Fibroblast of mammary gland (primary cell): Measurements from ENCODE around the gene STPG2.

Experiments
- DNase-seq: peaks from one replicate; pipeline ENCODE4 v3.0.0-alpha.2; 2010; ENCODE audit warnings: low read depth
- H3K4me3 ChIP-seq: 2 replicates; pipeline ENCODE4 v1.5.1; 2011; ENCODE audit warnings: low read depth, mild to moderate bottlenecking, low read length, moderate library complexity; ENCODE audit not compliant: control insufficient read depth
- TF ChIP-seq, protein P1 (sequence below): conservative IDR thresholded peaks from 2 replicates; pipeline ENCODE4 v1.5.1; 2011; ENCODE audit warnings: low read depth, low read length, inconsistent platforms; ENCODE audit not compliant: control insufficient read depth, insufficient read depth

STPG2 gene

DNA sequence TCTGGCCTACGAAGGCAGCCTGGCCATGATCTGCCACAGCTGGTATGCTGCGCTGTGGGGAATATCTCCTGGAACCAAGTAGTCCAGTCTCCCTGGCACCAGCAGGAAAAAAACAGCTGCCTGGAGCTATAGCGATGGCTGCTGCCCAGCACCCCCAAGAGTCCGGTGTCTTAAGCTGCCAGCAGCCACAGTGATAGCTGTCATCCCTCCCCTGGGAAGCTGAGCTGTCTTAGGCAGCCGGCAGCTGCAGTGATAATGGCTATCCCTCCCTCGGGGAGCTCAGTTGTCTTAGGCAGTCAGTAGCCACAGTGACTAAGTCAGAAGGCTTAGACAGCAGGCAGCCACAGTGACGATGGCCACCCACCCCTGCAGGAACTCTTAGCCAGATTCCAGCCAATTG is 205.1 kb downstream of the STPG2 start:
- TF ChIP-seq, protein P1, sequence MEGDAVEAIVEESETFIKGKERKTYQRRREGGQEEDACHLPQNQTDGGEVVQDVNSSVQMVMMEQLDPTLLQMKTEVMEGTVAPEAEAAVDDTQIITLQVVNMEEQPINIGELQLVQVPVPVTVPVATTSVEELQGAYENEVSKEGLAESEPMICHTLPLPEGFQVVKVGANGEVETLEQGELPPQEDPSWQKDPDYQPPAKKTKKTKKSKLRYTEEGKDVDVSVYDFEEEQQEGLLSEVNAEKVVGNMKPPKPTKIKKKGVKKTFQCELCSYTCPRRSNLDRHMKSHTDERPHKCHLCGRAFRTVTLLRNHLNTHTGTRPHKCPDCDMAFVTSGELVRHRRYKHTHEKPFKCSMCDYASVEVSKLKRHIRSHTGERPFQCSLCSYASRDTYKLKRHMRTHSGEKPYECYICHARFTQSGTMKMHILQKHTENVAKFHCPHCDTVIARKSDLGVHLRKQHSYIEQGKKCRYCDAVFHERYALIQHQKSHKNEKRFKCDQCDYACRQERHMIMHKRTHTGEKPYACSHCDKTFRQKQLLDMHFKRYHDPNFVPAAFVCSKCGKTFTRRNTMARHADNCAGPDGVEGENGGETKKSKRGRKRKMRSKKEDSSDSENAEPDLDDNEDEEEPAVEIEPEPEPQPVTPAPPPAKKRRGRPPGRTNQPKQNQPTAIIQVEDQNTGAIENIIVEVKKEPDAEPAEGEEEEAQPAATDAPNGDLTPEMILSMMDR, result no peak
- no peak overlapping the region for H3K4me3 ChIP-seq
- DNase-seq, result no peak

DNA sequence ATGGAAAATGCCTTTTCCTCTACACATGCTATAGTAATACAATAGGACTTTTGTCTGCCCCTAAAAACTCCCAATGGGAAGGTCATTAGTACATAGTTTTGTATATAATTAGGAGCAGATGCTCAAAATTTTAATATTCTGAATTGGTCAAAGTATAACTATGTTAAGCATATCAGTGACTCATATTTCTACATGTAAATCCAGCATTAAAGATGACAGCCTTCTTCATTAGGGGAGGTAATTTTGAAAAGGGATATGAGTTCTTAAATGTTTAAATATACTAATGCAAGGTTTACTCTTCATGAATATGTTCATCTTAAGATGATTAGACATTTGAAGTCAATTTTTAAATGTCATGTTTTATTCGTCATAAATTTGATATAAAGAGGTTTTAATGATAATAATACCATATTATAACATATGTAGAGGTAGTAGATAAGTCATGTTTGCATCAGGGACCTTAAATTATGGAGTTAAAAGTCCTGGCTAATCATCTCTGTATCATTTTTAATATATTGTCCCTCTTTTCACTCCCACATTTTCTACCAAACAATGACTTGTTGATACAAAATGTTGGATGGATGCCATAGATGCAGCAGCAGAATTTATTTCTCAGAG is 218.8 kb downstream of the STPG2 start:
- no peak overlapping the region for H3K4me3 ChIP-seq
- DNase-seq, result no peak
- TF ChIP-seq, protein P1, result no peak

DNA sequence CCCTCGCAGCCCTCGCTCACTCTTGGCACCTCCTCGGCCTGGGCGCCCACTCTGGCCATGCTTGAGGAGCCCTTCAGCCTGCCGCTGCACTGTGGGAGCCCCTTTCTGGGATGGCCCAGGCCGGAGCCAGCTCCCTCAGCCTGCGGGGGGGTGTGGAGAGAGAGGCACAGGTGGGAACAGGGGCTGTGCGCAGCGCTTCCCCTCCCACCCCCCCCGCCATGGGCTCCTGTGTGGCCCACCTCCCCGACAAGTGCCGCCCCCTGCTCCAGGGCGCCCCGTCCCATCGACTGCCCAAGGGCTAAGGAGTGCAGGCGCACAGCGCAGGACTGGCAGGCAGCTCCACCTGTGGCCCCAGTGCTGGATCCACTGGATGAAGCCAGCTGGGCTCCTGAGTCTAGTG is 220.2 kb downstream of the STPG2 start:
- TF ChIP-seq, protein P1, result no peak
- DNase-seq, result no peak
- H3K4me3 ChIP-seq, result no peak overlapping the region

DNA sequence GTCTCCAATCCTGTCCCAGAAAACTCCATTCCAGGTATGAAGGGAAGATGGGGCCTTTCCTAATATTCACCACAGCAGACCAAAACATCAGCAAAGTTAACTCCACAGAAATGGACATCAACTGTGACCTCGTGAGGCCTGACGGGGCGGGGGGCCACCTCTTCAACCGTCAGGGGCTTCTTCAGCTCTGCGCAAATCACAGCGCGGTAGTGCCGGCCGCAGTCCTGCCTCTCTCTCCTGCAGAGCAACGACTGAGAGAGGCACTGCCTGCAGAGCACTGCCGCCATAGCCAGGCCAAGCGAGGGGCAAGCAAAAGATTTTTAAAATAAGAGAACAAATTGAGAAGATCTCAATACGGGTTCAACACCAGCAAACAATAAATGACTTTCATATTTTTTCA is 226.2 kb downstream of the STPG2 start:
- DNase-seq, result no peak
- H3K4me3 ChIP-seq, result no peak overlapping the region
- TF ChIP-seq, protein P1, result no peak

DNA sequence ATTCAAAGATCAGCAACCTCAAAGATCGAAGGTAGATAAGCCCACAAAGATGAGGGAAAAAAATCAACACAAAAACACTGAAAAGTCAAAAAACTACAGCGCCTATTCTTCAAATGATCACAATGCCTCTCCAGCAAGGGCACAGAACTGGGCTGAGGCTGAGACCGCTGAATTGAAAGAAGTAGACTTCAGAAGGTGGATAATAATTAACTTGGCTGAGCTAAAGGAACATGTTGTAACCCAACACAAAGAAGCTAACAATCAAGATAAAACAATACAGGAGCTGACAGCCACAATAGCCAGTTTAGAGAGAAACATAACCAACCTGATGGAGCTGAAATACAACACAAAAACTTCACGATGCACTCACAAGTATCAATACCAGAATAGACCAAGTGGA is 231.1 kb downstream of the STPG2 start:
- H3K4me3 ChIP-seq, result no peak overlapping the region
- DNase-seq, result no peak

DNA sequence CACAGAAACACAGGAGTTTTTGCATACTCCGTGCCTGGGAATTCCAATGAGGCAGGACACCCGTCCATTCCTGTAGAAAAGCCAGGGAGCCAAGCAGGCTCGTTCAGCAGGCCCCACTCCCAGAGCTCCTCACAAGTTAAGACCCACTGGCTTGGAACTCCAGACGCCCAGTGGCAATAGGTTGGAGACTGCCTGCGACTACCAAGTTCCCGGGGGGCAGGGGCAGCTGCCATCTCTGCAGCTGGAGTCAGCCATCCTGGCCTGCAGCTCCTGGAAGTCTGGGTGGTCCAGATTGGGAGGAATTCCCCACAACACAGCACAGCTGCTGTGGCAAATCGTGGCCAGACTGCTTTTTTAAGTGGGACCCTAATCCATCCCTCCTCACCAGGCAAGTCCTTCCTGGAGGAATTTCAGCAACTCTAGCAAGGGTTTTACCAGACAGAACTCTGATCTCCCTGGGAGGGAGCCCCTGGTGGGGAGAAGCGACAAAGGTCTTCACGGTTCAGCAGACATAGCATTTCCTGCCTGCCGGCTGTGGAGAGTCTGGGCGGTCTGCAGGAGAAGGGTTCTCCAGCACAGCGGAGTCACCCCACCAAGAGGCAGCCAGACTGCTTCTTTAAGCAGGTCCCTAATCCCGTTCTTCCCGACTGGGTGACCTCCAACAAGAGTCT is 231.9 kb downstream of the STPG2 start:
- DNase-seq, result no peak
- TF ChIP-seq, protein P1, result no peak
- no peak overlapping the region for H3K4me3 ChIP-seq

More for the DNA sequence above, 231.1 kb downstream of the STPG2 start:
- TF ChIP-seq, protein P1, result no peak
